Right lobe of liver (tissue), 4 donors: ENCODE measurements around the gene PCSK2.

ENCODE experiments used
- CTCF ChIP-seq, 4 donors: fragments of 200-600 bp in 3 of 4; fragments of 450-650 bp in 1 of 4; IDR thresholded peaks; one replicate each; pipeline versions ENCODE4 v1.5.1 to v1.8.0; 2016 to 2022; ENCODE audit warnings: antibody characterized with exemption in 4 of 4, mild to moderate bottlenecking in 2 of 4
- POLR2A ChIP-seq: fragments of 450-650 bp; IDR thresholded peaks from one replicate; pipeline ENCODE4 v1.6.1; 2017; ENCODE audit warnings: antibody characterized with exemption, mild to moderate bottlenecking
- donor health status: DM: no; HTN: no; CAD: no.
- donor health status: DM: no; HTN: no; CAD: no.
- donor health status: DM: no; HTN: yes; CAD: no.

- no peak for TF ChIP-seq POLR2A
- TF ChIP-seq CTCF (IDR thresholded peaks at IDR 0.05), result no peak
These were observed 266.3 kb downstream of the PCSK2 start for GRCh38 chr20:17493173-17493572.
